HepG2 (cell line): ENCODE data around the gene CPAMD8. TPM values are rescaled to one million over a fixed set of nuclear protein-coding genes. Genes with fewer than 3 reads are reported as not detected.

ENCODE experiments used
- FOSL2 ChIP-seq: sonication (generic); formaldehyde crosslinking; IDR thresholded peaks from 2 replicates; pipeline ENCODE4 v1.4.0; 2020; ENCODE audit warnings: missing genetic modification reagents
- MBD4 ChIP-seq: IDR thresholded peaks from 2 replicates; pipeline ENCODE4 v1.6.1; 2012; ENCODE audit warnings: low read length, inconsistent platforms, borderline replicate concordance
- PRDM15 ChIP-seq: sonication (generic); formaldehyde crosslinking; IDR thresholded peaks from 2 replicates; pipeline ENCODE4 v1.4.0; 2020; ENCODE audit warnings: missing genetic modification reagents
- RXRB ChIP-seq: IDR thresholded peaks from 2 replicates; pipeline ENCODE4 v1.6.1; 2016; ENCODE audit warnings: borderline replicate concordance, missing genetic modification reagents, missing compliant biosample characterization
- SETDB1 ChIP-seq: sonication (generic); formaldehyde crosslinking; IDR thresholded peaks from 2 replicates; pipeline ENCODE4 v1.5.1; 2020; ENCODE audit warnings: missing genetic modification reagents, mild to moderate bottlenecking, borderline replicate concordance
- SMARCC2 ChIP-seq: fragments of 450-650 bp; IDR thresholded peaks from 2 replicates; pipeline ENCODE4 v1.6.1; 2017; ENCODE audit warnings: antibody characterized with exemption, mild to moderate bottlenecking
- SRSF4 ChIP-seq: fragments of 200-400 bp; formaldehyde crosslinking; IDR thresholded peaks from one replicate; pipeline ENCODE4 v1.6.1; 2018; ENCODE audit warnings: mild to moderate bottlenecking, low read depth, low read length, moderate library complexity; ENCODE audit not compliant: poor library complexity, severe bottlenecking
- ZFP41 ChIP-seq: sonication (generic); formaldehyde crosslinking; IDR thresholded peaks from 2 replicates; pipeline ENCODE4 v1.4.0; 2020; ENCODE audit warnings: mild to moderate bottlenecking, missing genetic modification reagents, borderline replicate concordance
- ZMYM4 ChIP-seq: sonication (generic); formaldehyde crosslinking; IDR thresholded peaks from 2 replicates; pipeline ENCODE4 v1.8.1; 2023; ENCODE audit warnings: mild to moderate bottlenecking, missing genetic modification reagents
- ZNF407 ChIP-seq: sonication (generic); formaldehyde crosslinking; IDR thresholded peaks from one replicate; pipeline ENCODE4 v1.5.1; 2020; ENCODE audit warnings: mild to moderate bottlenecking, missing genetic modification reagents; ENCODE audit errors: not compliant biosample characterization
- ZNF513 ChIP-seq: sonication (generic); formaldehyde crosslinking; conservative IDR thresholded peaks from 2 replicates; pipeline ENCODE4 v1.5.0; 2020; ENCODE audit warnings: missing genetic modification reagents
- ZNF562 ChIP-seq: sonication (generic); formaldehyde crosslinking; IDR thresholded peaks from 2 replicates; pipeline ENCODE4 v1.8.0; 2022; ENCODE audit warnings: missing genetic modification reagents, borderline replicate concordance
- ZNF615 ChIP-seq: sonication (generic); formaldehyde crosslinking; IDR thresholded peaks from 2 replicates; pipeline ENCODE4 v1.5.0; 2020; ENCODE audit warnings: mild to moderate bottlenecking, missing genetic modification reagents, borderline replicate concordance
- ZNF724P ChIP-seq: sonication (generic); formaldehyde crosslinking; IDR thresholded peaks from 2 replicates; pipeline ENCODE4 v1.8.0; 2022; ENCODE audit warnings: missing genetic modification reagents, borderline replicate concordance
- polyA plus RNA-seq, 8 experiments: library from polyadenylated mRNA; depleted of rRNA in 3 of 8; stranded (reverse) in 7 of 8; unstranded in 1 of 8; fragments of >200 nt; fragmentation: Illumina TruSeq in 4 of 8; extraction: Trizol in 4 of 8; gene quantifications; 2 replicates each; pipeline versions ENCODE4 v1.2.1 to v1.2.3, GENCODE V29; 2011 to 2016; ENCODE audit warnings: low read depth in 4 of 8, missing spikeins in 1 of 8, mixed read lengths in 1 of 8; ENCODE audit not compliant: insufficient read depth in 1 of 8
- total RNA-seq, 5 experiments: library from RNA; depleted of rRNA; stranded (reverse); fragments of >200 nt; fragmentation: Illumina TruSeq; extraction: Trizol; gene quantifications; 2 replicates each; pipeline ENCODE4 v1.2.3, GENCODE V29; 2016; ENCODE audit warnings: low read depth in 1 of 5

Gene CPAMD8
- total and polyA plus RNA-seq, 2 of the 13 experiments (the other 11 are each of a cell fraction or from before 2014, with no cell fraction given), result 0.29 to 0.34 TPM

- TF ChIP-seq ZFP41 (CRISPR knock-in tag) (no peak), ZNF724P (CRISPR knock-in tag) (no peak), PRDM15 (CRISPR knock-in tag) (no peak), RXRB (CRISPR knock-in tag) (no peak), MBD4 (no peak), ZNF615 (CRISPR knock-in tag) (no peak), ZMYM4 (CRISPR knock-in tag) (no peak), ZNF513 (CRISPR knock-in tag) (no peak), SRSF4 (no peak), ZNF562 (no peak), FOSL2 (no peak), SETDB1 (no peak), ZNF407 (no peak), SMARCC2 (no peak)
- TF ChIP-seq, all 625 proteins: peak for 13
Measured at GRCh38 chr19:16893686-16893989, 133.0 kb downstream of the CPAMD8 start (continued).
